DND-41 (cell line): ENCODE data around the gene SRCAP.

Experiments used
- ATAC-seq: fragments of 200-7000 bp; cut with Tn5 transposase; 3 replicates; pipeline ENCODE4 v1.9.1; 2021; ENCODE audit warnings: low read depth; ENCODE audit not compliant: insufficient read depth
- DNase-seq: peaks from one replicate; pipeline ENCODE4 v3.0.0-alpha.2; 2020
- H2AFZ ChIP-seq: 2 replicates; pipeline ENCODE4 v1.6.0; 2012; ENCODE audit warnings: low read depth, low read length
- H3K27ac ChIP-seq: 2 replicates; pipeline ENCODE4 v1.5.1; 2012; ENCODE audit warnings: low read length, inconsistent platforms
- H3K27me3 ChIP-seq: fragments of 200-600 bp; sonication (generic); 2 replicates; pipeline ENCODE4 v1.6.0; 2012; ENCODE audit warnings: low read length, mild to moderate bottlenecking, inconsistent platforms; ENCODE audit not compliant: insufficient read depth, poor library complexity
- H3K36me3 ChIP-seq: 2 replicates; pipeline ENCODE4 v1.5.1; 2012; ENCODE audit warnings: low read length, inconsistent platforms; ENCODE audit not compliant: insufficient read depth
- H3K4me1 ChIP-seq: 2 replicates; pipeline ENCODE4 v1.5.1; 2012; ENCODE audit warnings: mild to moderate bottlenecking, low read length; ENCODE audit not compliant: insufficient read depth
- H3K4me2 ChIP-seq: 2 replicates; pipeline ENCODE4 v1.6.0; 2012; ENCODE audit warnings: mild to moderate bottlenecking, moderate library complexity, low read length, inconsistent platforms; ENCODE audit not compliant: insufficient read depth
- H3K4me3 ChIP-seq, 2 experiments: fragments of 200-600 bp in 1 of 2; shearing (Covaris generic) in 1 of 2; 2 replicates each; pipeline ENCODE4 v1.5.1; 2012 to 2016; ENCODE audit warnings: inconsistent platforms in 2 of 2, low read length in 2 of 2, mild to moderate bottlenecking in 2 of 2, low read depth in 1 of 2, moderate library complexity in 1 of 2
- H3K79me2 ChIP-seq: 2 replicates; pipeline ENCODE4 v1.6.0; 2012; ENCODE audit warnings: low read length, inconsistent platforms; ENCODE audit not compliant: insufficient read depth
- H3K9ac ChIP-seq: 2 replicates; pipeline ENCODE4 v1.6.0; 2012; ENCODE audit warnings: low read depth, mild to moderate bottlenecking, inconsistent platforms, low read length, moderate library complexity
- H3K9me3 ChIP-seq: 2 replicates; pipeline ENCODE4 v1.5.1; 2012; ENCODE audit warnings: low read length, moderate library complexity, mild to moderate bottlenecking, inconsistent platforms; ENCODE audit not compliant: insufficient read depth, severe bottlenecking
- H4K20me1 ChIP-seq: 2 replicates; pipeline ENCODE4 v1.6.0; 2012; ENCODE audit warnings: low read length; ENCODE audit not compliant: insufficient read depth
- CTCF ChIP-seq: IDR thresholded peaks from 2 replicates; pipeline ENCODE4 v1.5.1; 2012; ENCODE audit warnings: borderline replicate concordance, low read length, moderate library complexity, mild to moderate bottlenecking; ENCODE audit not compliant: poor library complexity, severe bottlenecking; ENCODE audit errors: extremely low read depth
- EZH2 ChIP-seq: IDR thresholded peaks from 3 replicates; pipeline ENCODE4 v1.6.1; 2012; ENCODE audit warnings: borderline replicate concordance, low read depth, mild to moderate bottlenecking, moderate library complexity, low read length, inconsistent platforms; ENCODE audit not compliant: severe bottlenecking

SRCAP gene

GRCh38 chr16:30665830-30666190 lies 33.2 kb upstream of the SRCAP start:
- H3K79me2 ChIP-seq: peaks cover 32% of the 10 kb centered on the region
- H3K4me3 ChIP-seq: no peak overlapping the region
- ATAC-seq: no peak
- peaks cover 88% of the 10 kb centered on the region for H3K36me3 ChIP-seq
- no peak overlapping the region for H3K9ac ChIP-seq
- H4K20me1 ChIP-seq: peaks cover 42% of the 10 kb centered on the region
- H3K27me3 ChIP-seq: no peaks in the 10 kb centered on the region
- H3K27ac ChIP-seq: no peak overlapping the region
- H2AFZ ChIP-seq: no peak overlapping the region
- no peaks in the 10 kb centered on the region for H3K9me3 ChIP-seq
- no peak for DNase-seq
- H3K4me1 ChIP-seq: peaks cover 30% of the 10 kb centered on the region
- no peak overlapping the region for H3K4me2 ChIP-seq
- no peak for TF ChIP-seq EZH2
- no peak for TF ChIP-seq CTCF

- H3K27me3 ChIP-seq: no peaks in the 10 kb centered on the region
- H3K27ac ChIP-seq: no peak overlapping the region
- H3K9me3 ChIP-seq: no peaks in the 10 kb centered on the region
- peaks cover 79% of the 10 kb centered on the region for H3K36me3 ChIP-seq
- H4K20me1 ChIP-seq: peaks cover 35% of the 10 kb centered on the region
- DNase-seq (no peak), ATAC-seq (no peak)
- H3K4me3 ChIP-seq: no peak overlapping the region
- H3K4me2 ChIP-seq: no peak overlapping the region
- peaks cover 23% of the 10 kb centered on the region for H3K79me2 ChIP-seq
- H2AFZ ChIP-seq: no peak overlapping the region
- no peak for TF ChIP-seq CTCF
- TF ChIP-seq EZH2: no peak
- H3K9ac ChIP-seq: no peak overlapping the region
- peaks cover 21% of the 10 kb centered on the region for H3K4me1 ChIP-seq
These were observed 32.3 kb upstream of the SRCAP start for GRCh38 chr16:30666681-30667080.

- peaks cover 14% of the 10 kb centered on the region for H3K4me1 ChIP-seq
- no peak overlapping the region for H2AFZ ChIP-seq
- H3K4me3 ChIP-seq: no peak overlapping the region
- no peak overlapping the region for H3K4me2 ChIP-seq
- no peak overlapping the region for H3K27ac ChIP-seq
- DNase-seq (no peak), ATAC-seq (no peak)
- H4K20me1 ChIP-seq: peaks cover 32% of the 10 kb centered on the region
- H3K9me3 ChIP-seq: no peaks in the 10 kb centered on the region
- peaks cover 72% of the 10 kb centered on the region for H3K36me3 ChIP-seq
- H3K79me2 ChIP-seq: peaks cover 15% of the 10 kb centered on the region
- no peaks in the 10 kb centered on the region for H3K27me3 ChIP-seq
- TF ChIP-seq EZH2: no peak
- no peak overlapping the region for H3K9ac ChIP-seq
These were observed 31.5 kb upstream of the SRCAP start for GRCh38 chr16:30667361-30667905.

GRCh38 chr16:30668393-30668792 lies 30.6 kb upstream of the SRCAP start:
- no peak for ATAC-seq
- Histone ChIP-seq H3K36me3 (peaks cover 62% of the 10 kb centered on the region), H3K9me3 (no peaks in the 10 kb centered on the region), H3K4me3 (no peak overlapping the region), H2AFZ (no peak overlapping the region), H3K4me2 (no peak overlapping the region), H3K79me2 (peaks cover 6% of the 10 kb centered on the region), H3K27me3 (no peaks in the 10 kb centered on the region), H3K27ac (no peak overlapping the region), H4K20me1 (peaks cover 24% of the 10 kb centered on the region), H3K9ac (no peak overlapping the region), H3K4me1 (peaks cover 5% of the 10 kb centered on the region; the same call in 1 of the 2 replicates)
- TF ChIP-seq CTCF (no peak), EZH2 (no peak)
- no peak for DNase-seq
